IPS-20b (cell line): ENCODE results near the gene NDUFA8.

Experiments used
- H3K27ac ChIP-seq: one replicate; pipeline ENCODE4 v1.5.1; 2013; ENCODE audit warnings: low read length
- H3K27me3 ChIP-seq: 2 replicates; pipeline ENCODE4 v1.6.1; 2013; ENCODE audit warnings: mild to moderate bottlenecking, low read length, inconsistent platforms; ENCODE audit not compliant: insufficient read depth
- H3K36me3 ChIP-seq: 2 replicates; pipeline ENCODE4 v1.6.1; 2013; ENCODE audit warnings: low read depth, mild to moderate bottlenecking, inconsistent platforms, low read length, moderate library complexity; ENCODE audit not compliant: insufficient read depth
- H3K4me1 ChIP-seq: 2 replicates; pipeline ENCODE4 v1.6.1; 2013; ENCODE audit warnings: mild to moderate bottlenecking, control low read depth, inconsistent platforms, low read length, moderate library complexity; ENCODE audit not compliant: insufficient read depth
- H3K4me3 ChIP-seq: 2 replicates; pipeline ENCODE4 v1.5.1; 2013; ENCODE audit warnings: mild to moderate bottlenecking, low read length, inconsistent platforms
- H3K9ac ChIP-seq: 2 replicates; pipeline ENCODE4 v1.6.1; 2013; ENCODE audit warnings: low read depth, mild to moderate bottlenecking, inconsistent platforms, low read length, moderate library complexity
- H3K9me3 ChIP-seq: 2 replicates; pipeline ENCODE4 v1.6.1; 2013; ENCODE audit warnings: mild to moderate bottlenecking, low read depth, low read length, inconsistent platforms; ENCODE audit not compliant: insufficient read depth

The NDUFA8 gene

GRCh38 chr9:122106576-122106975 lies 53.0 kb downstream of the NDUFA8 start:
- Histone ChIP-seq H3K36me3 (no peaks in the 10 kb centered on the region), H3K4me3 (no peak overlapping the region), H3K27ac (no peak overlapping the region), H3K4me1 (no peaks in the 10 kb centered on the region), H3K9me3 (no peaks in the 10 kb centered on the region), H3K27me3 (no peaks in the 10 kb centered on the region), H3K9ac (no peak overlapping the region)

DNA sequence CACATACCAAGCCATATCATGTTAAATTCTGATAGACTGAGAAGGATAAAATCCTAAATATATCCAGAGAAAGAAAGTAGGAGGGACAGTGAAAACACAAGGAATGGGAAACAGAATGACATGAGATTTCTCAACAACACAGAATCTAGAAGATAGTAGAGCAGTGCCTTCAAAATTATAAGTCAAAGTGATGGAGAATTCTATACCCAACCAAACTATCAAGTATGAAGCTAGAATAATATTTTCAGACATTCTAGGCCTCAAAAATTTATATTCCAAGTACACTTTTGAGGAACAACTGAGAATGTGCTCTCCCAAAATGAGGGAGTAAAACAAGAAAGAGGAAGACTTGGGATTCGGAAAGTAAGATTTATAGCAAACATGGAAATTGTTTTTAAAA lies 55.6 kb downstream of the NDUFA8 start:
- H3K27me3 ChIP-seq = peaks cover 7% of the 10 kb centered on the region; the same call in 1 of the 2 replicates
- H3K4me3 ChIP-seq = no peak overlapping the region
- no peak overlapping the region for H3K27ac ChIP-seq
- H3K36me3 ChIP-seq = no peaks in the 10 kb centered on the region
- no peak overlapping the region for H3K9ac ChIP-seq
- no peaks in the 10 kb centered on the region for H3K9me3 ChIP-seq
- H3K4me1 ChIP-seq = no peaks in the 10 kb centered on the region

GRCh38 chr9:122102156-122102555 lies 57.4 kb downstream of the NDUFA8 start:
- no peaks in the 10 kb centered on the region for H3K36me3 ChIP-seq
- no peak overlapping the region for H3K27ac ChIP-seq

GRCh38 chr9:122100756-122101155 lies 58.8 kb downstream of the NDUFA8 start:
- Histone ChIP-seq H3K4me3 (no peak overlapping the region), H3K9ac (no peak overlapping the region), H3K9me3 (no peaks in the 10 kb centered on the region), H3K27ac (no peak overlapping the region), H3K27me3 (peaks cover 7% of the 10 kb centered on the region; the same call in 1 of the 2 replicates), H3K4me1 (no peaks in the 10 kb centered on the region), H3K36me3 (no peaks in the 10 kb centered on the region)

More at GRCh38 chr9:122102156-122102555, 57.4 kb downstream of the NDUFA8 start:
- no peak overlapping the region for H3K4me3 ChIP-seq
- H3K9ac ChIP-seq = no peak overlapping the region
- H3K27me3 ChIP-seq = peaks cover 7% of the 10 kb centered on the region; the same call in 1 of the 2 replicates
- H3K9me3 ChIP-seq = no peaks in the 10 kb centered on the region
- no peaks in the 10 kb centered on the region for H3K4me1 ChIP-seq

GRCh38 chr9:122099271-122099869 lies 60.2 kb downstream of the NDUFA8 start:
- Histone ChIP-seq H3K27ac (no peak overlapping the region), H3K36me3 (no peaks in the 10 kb centered on the region), H3K9me3 (no peaks in the 10 kb centered on the region), H3K9ac (no peak overlapping the region), H3K4me3 (no peak overlapping the region), H3K27me3 (peaks cover 15% of the 10 kb centered on the region), H3K4me1 (no peaks in the 10 kb centered on the region)

GRCh38 chr9:122097679-122098315 lies 61.8 kb downstream of the NDUFA8 start:
- Histone ChIP-seq H3K9me3 (no peaks in the 10 kb centered on the region), H3K4me3 (no peak overlapping the region), H3K9ac (no peak overlapping the region), H3K27me3 (peaks cover 26% of the 10 kb centered on the region), H3K36me3 (no peaks in the 10 kb centered on the region), H3K27ac (no peak overlapping the region), H3K4me1 (no peaks in the 10 kb centered on the region)

- Histone ChIP-seq H3K4me3 (no peak overlapping the region), H3K27ac (no peak overlapping the region), H3K9ac (no peak overlapping the region), H3K4me1 (no peaks in the 10 kb centered on the region), H3K9me3 (no peaks in the 10 kb centered on the region), H3K36me3 (no peaks in the 10 kb centered on the region), H3K27me3 (peaks cover 35% of the 10 kb centered on the region)
These were observed 62.8 kb downstream of the NDUFA8 start for GRCh38 chr9:122096620-122097415.

- Histone ChIP-seq H3K9ac (no peak overlapping the region), H3K9me3 (no peaks in the 10 kb centered on the region), H3K27me3 (peaks cover 49% of the 10 kb centered on the region), H3K4me1 (no peaks in the 10 kb centered on the region), H3K4me3 (peak overlapping the region; percentile 47; the same call in 1 of the 2 replicates), H3K27ac (no peak overlapping the region), H3K36me3 (no peaks in the 10 kb centered on the region)
These were observed 64.4 kb downstream of the NDUFA8 start for GRCh38 chr9:122095010-122095767.
